HL-60 (cell line): ENCODE measurements around the gene FOSB.

Experiments used
- CTCF ChIP-seq: IDR thresholded peaks from one replicate; pipeline ENCODE4 v1.5.1; 2011; ENCODE audit warnings: low read length, control low read depth, inconsistent platforms; ENCODE audit not compliant: insufficient read depth
- POLR2AphosphoS5 ChIP-seq: IDR thresholded peaks from 2 replicates; pipeline ENCODE4 v1.6.1; 2012; ENCODE audit warnings: low read depth
- SPI1 ChIP-seq: IDR thresholded peaks from 2 replicates; pipeline ENCODE4 v1.6.1; 2012; ENCODE audit warnings: low read depth, mild to moderate bottlenecking, borderline replicate concordance

- TF ChIP-seq SPI1 (0 out of 2 replicates have a peak, but pooled peaks have one; percentile 9), CTCF (peak; percentile 99), POLR2AphosphoS5 (no peak)
These were observed 17.7 kb downstream of the FOSB start for GRCh38 chr19:45485305-45486077.
